Stimulated activated CD4-positive, alpha-beta T cell treated with anti-CD3 and anti-CD28 coated beads, TNF-alpha, amount 100 ng/mL, for 1 hour (primary cell): ENCODE measurements around the gene GRIK5.

Source experiments
- DNase-seq, 3 donors: peaks; one replicate each; pipeline ENCODE4 v3.0.0-alpha.2; 2020; ENCODE audit warnings: low read depth in 3 of 3, low spot score in 1 of 3

The GRIK5 gene

GRCh38 chr19:42095142-42095813, 25.3 kb upstream of the GRIK5 start:
- DNase-seq = no peak

GRCh38 chr19:42093926-42094325, 23.9 kb upstream of the GRIK5 start:
- no peak for DNase-seq

GRCh38 chr19:42093505-42093904, 23.5 kb upstream of the GRIK5 start:
- DNase-seq = no peak

GRCh38 chr19:42092350-42092749, 22.3 kb upstream of the GRIK5 start:
- DNase-seq = no peak

GRCh38 chr19:42091742-42092141, 21.7 kb upstream of the GRIK5 start:
- no peak for DNase-seq

GRCh38 chr19:42091300-42091699, 21.3 kb upstream of the GRIK5 start:
- no peak for DNase-seq

- no peak for DNase-seq
Measured at GRCh38 chr19:42090672-42091071, 20.7 kb upstream of the GRIK5 start.

- no peak for DNase-seq
Measured at GRCh38 chr19:42089772-42090171, 19.8 kb upstream of the GRIK5 start.

GRCh38 chr19:42089191-42089750, 19.3 kb upstream of the GRIK5 start:
- no peak for DNase-seq

GRCh38 chr19:42088471-42089190, 18.6 kb upstream of the GRIK5 start:
- DNase-seq = no peak

GRCh38 chr19:42086770-42087550, 17.0 kb upstream of the GRIK5 start:
- DNase-seq = no peak

GRCh38 chr19:42086188-42086736, 16.3 kb upstream of the GRIK5 start:
- DNase-seq = no peak

- DNase-seq = no peak
Measured at GRCh38 chr19:42083537-42083936, 13.5 kb upstream of the GRIK5 start.

GRCh38 chr19:42081584-42082203, 11.7 kb upstream of the GRIK5 start:
- no peak for DNase-seq

- DNase-seq = no peak
Measured at GRCh38 chr19:42080764-42081375, 10.9 kb upstream of the GRIK5 start.

GRCh38 chr19:42079886-42080763, 10.1 kb upstream of the GRIK5 start:
- DNase-seq = no peak

GRCh38 chr19:42079276-42079669, 9.3 kb upstream of the GRIK5 start:
- DNase-seq = no peak

GRCh38 chr19:42078538-42079275, 8.7 kb upstream of the GRIK5 start:
- no peak for DNase-seq

- DNase-seq = no peak
Measured at GRCh38 chr19:42078058-42078457, 8.1 kb upstream of the GRIK5 start.
